K562 (cell line): ENCODE measurements around the gene PRDM8. TPM values are rescaled to one million over a fixed set of nuclear protein-coding genes. Genes with fewer than 3 reads are reported as not detected.
A peak's percentile ranks its signal among the peaks of the same experiment; 100 is the strongest.

ENCODE experiments used
- ATAC-seq: fragments of 200-7000 bp; cut with Tn5 transposase; 3 replicates; pipeline ENCODE4 v1.9.1; 2020; ENCODE audit warnings: moderate library complexity
- BruUV-seq: library from RNA; stranded (reverse); fragments of 400-500 nt; replicated peaks from 2 replicates; lab custom pipeline; 2021; lab: Mats Ljungman, UMichigan
- CTCF ChIA-PET: fragments of 300-600 bp; formaldehyde crosslinking; extraction: SDS; loops from one replicate; lab custom pipeline; 2021; ENCODE audit warnings: low intra/inter-chr PET ratio; lab: Yijun Ruan, JAX
- POLR2A ChIA-PET: fragments of 300-600, 350-650 bp; sonication (Branson Sonifier 250); formaldehyde crosslinking; extraction: SDS; loops from one replicate; lab custom pipeline; 2021; ENCODE audit warnings: antibody characterized with exemption, inconsistent platforms; lab: Yijun Ruan, JAX
- DNase-seq, 4 experiments: peaks; one replicate each; pipeline versions ENCODE4 v3.0.0 to v3.0.0-alpha.2; 2011 to 2018; ENCODE audit warnings: low spot score in 3 of 4, mixed read lengths in 3 of 4; ENCODE audit errors: extremely low read depth in 1 of 4
- FAIRE-seq: peaks from 2 replicates; lab custom pipeline; 2011; peaks lifted over from hg19 to GRCh38; lab: Jason Lieb, UNC
- H2AFZ ChIP-seq: 2 replicates; pipeline ENCODE4 v1.6.0; 2011; ENCODE audit warnings: low read depth, low read length, control low read depth, inconsistent platforms
- H3K27ac ChIP-seq: fragments of 200-600 bp; 3 replicates; pipeline ENCODE4 v1.8.0; 2011; ENCODE audit warnings: low read depth, mild to moderate bottlenecking, control low read depth, inconsistent platforms, low read length, moderate library complexity, mixed read lengths; ENCODE audit errors: extremely low read depth
- H3K27me3 ChIP-seq, 2 experiments: fragments of 300-600 bp in 1 of 2; 2 replicates in 1 of 2; 3 replicates in 1 of 2; pipeline versions ENCODE4 v1.6.0 to v1.8.0; 2011; ENCODE audit warnings: inconsistent platforms in 2 of 2, low read length in 2 of 2, mild to moderate bottlenecking in 1 of 2, mixed read lengths in 1 of 2, moderate library complexity in 1 of 2; ENCODE audit not compliant: control insufficient read depth in 2 of 2, insufficient read depth in 2 of 2
- H3K36me3 ChIP-seq: fragments of 300-600 bp; 3 replicates; pipeline ENCODE4 v1.8.0; 2011; ENCODE audit warnings: mild to moderate bottlenecking, low read length, inconsistent platforms; ENCODE audit not compliant: control insufficient read depth, insufficient read depth
- H3K4me1 ChIP-seq, 2 experiments: fragments of 200-600 bp in 1 of 2; replicated peaks in 1 of 2; 2 replicates in 1 of 2; 3 replicates in 1 of 2; pipeline versions ENCODE4 v1.5.1 to v1.8.0; 2011; ENCODE audit warnings: inconsistent platforms in 2 of 2, low read length in 2 of 2, mild to moderate bottlenecking in 1 of 2, mixed read lengths in 1 of 2, moderate library complexity in 1 of 2; ENCODE audit not compliant: control insufficient read depth in 2 of 2, insufficient read depth in 2 of 2
- H3K4me2 ChIP-seq: 2 replicates; pipeline ENCODE4 v1.6.1; 2011; ENCODE audit warnings: low read length, control low read depth, inconsistent platforms, mixed read lengths; ENCODE audit not compliant: insufficient read depth
- H3K4me3 ChIP-seq: fragments of 200-600 bp; sonication (generic), shearing (Covaris generic); 2 replicates; pipeline ENCODE4 v1.5.1; 2016; ENCODE audit warnings: control low read depth, inconsistent platforms
- H3K79me2 ChIP-seq: fragments of 200-600 bp; 3 replicates; pipeline ENCODE4 v1.8.0; 2011; ENCODE audit warnings: low read length, inconsistent platforms; ENCODE audit not compliant: control insufficient read depth, insufficient read depth
- H3K9ac ChIP-seq, 2 experiments: 2 replicates each; pipeline versions ENCODE4 v1.6.0 to v1.6.1; 2011; ENCODE audit warnings: low read depth in 2 of 2, low read length in 2 of 2, control low read depth in 1 of 2, inconsistent platforms in 1 of 2, mild to moderate bottlenecking in 1 of 2, mixed read lengths in 1 of 2; ENCODE audit not compliant: insufficient read depth in 1 of 2
- H3K9me1 ChIP-seq: one replicate; pipeline ENCODE4 v1.6.0; 2011; ENCODE audit warnings: inconsistent platforms, mild to moderate bottlenecking, low read length, moderate library complexity; ENCODE audit not compliant: control insufficient read depth, insufficient read depth
- H3K9me3 ChIP-seq: replicated peaks from 2 replicates; pipeline ENCODE4 v1.5.1; 2011; ENCODE audit warnings: low read depth, low read length, inconsistent platforms; ENCODE audit not compliant: control insufficient read depth, insufficient read depth
- H4K20me1 ChIP-seq: replicated peaks from 2 replicates; pipeline ENCODE4 v1.6.1; 2011; ENCODE audit warnings: low read length, inconsistent platforms, mixed read lengths; ENCODE audit not compliant: control insufficient read depth, insufficient read depth
- BDP1 ChIP-seq: IDR thresholded peaks from 3 replicates; pipeline ENCODE4 v1.6.1; 2011; ENCODE audit not compliant: insufficient read length, insufficient read depth
- CEBPG ChIP-seq, 3 experiments: fragments of 200-800 bp in 1 of 3; sonication (Bioruptor generic) in 1 of 3; sonication (generic) in 1 of 3; formaldehyde crosslinking in 1 of 3; IDR thresholded peaks in 2 of 3; conservative IDR thresholded peaks in 1 of 3; 2 replicates each; pipeline versions ENCODE4 v1.6.1 to v1.8.0; 2016 to 2022; ENCODE audit warnings: missing compliant biosample characterization in 2 of 3, missing genetic modification characterization in 2 of 3, mild to moderate bottlenecking in 1 of 3, missing genetic modification reagents in 1 of 3
- ILF3 ChIP-seq: fragments of 450-650 bp; IDR thresholded peaks from 2 replicates; pipeline ENCODE4 v1.6.1; 2018; ENCODE audit warnings: antibody characterized with exemption, mild to moderate bottlenecking, moderate library complexity, borderline replicate concordance
- NCOA2 ChIP-seq, 2 experiments: fragments of 450-650 bp; IDR thresholded peaks; 2 replicates each; pipeline ENCODE4 v1.6.1; 2018; ENCODE audit warnings: mild to moderate bottlenecking in 2 of 2, moderate library complexity in 1 of 2; ENCODE audit not compliant: partially characterized antibody in 2 of 2
- PRPF4 ChIP-seq: fragments of 200-400 bp; formaldehyde crosslinking; IDR thresholded peaks from one replicate; pipeline ENCODE4 v1.6.1; 2017; ENCODE audit warnings: low read length, low read depth, mild to moderate bottlenecking; ENCODE audit not compliant: insufficient read depth, poor library complexity, severe bottlenecking
- RHOXF2B ChIP-seq: fragments of 250-450 bp; sonication (Bioruptor Pico); conservative IDR thresholded peaks from 2 replicates; pipeline ENCODE4 v1.5.1; 2021
- SIX5 ChIP-seq, 2 experiments: IDR thresholded peaks; 2 replicates each; pipeline ENCODE4 v1.6.1; 2011; ENCODE audit warnings: low read length in 2 of 2, borderline replicate concordance in 1 of 2, low read depth in 1 of 2, mild to moderate bottlenecking in 1 of 2, moderate library complexity in 1 of 2; ENCODE audit not compliant: insufficient read depth in 1 of 2
- ZNF57 ChIP-seq: fragments of 450-650 bp; formaldehyde crosslinking; IDR thresholded peaks from 2 replicates; pipeline ENCODE4 v1.4.0; 2020; ENCODE audit warnings: mild to moderate bottlenecking, moderate library complexity
- WGBS: fragments of 100-300 bp; shearing (Covaris generic); methylation state at CpG from one replicate; pipeline ENCODE4 v1.1.6; 2016; ENCODE audit warnings: low coverage, mixed read lengths; ENCODE audit not compliant: insufficient coverage; ENCODE audit errors: missing lambda C conversion rate; 5-methylcytosine and 5-hydroxymethylcytosine counted together
- in situ Hi-C: fragments of 300-500 bp; cut with MboI; formaldehyde crosslinking; loops from 4 replicates; pipeline ENCODE4 v1.15.0; 2018; ENCODE audit warnings: inconsistent platforms, mixed read lengths
- intact Hi-C: fragments of 100-400 bp; cut with micrococcal nuclease; formaldehyde crosslinking; loops from 2 replicates; pipeline ENCODE4 v1.14.2; 2022
- polyA plus RNA-seq, 8 experiments: library from polyadenylated mRNA; depleted of rRNA in 4 of 8; stranded (reverse) in 5 of 8; unstranded in 3 of 8; fragments of >200 nt; fragmentation: Nextera tagmentation in 2 of 8; fragmentation: Illumina TruSeq in 1 of 8; extraction: Ambion mirVana in 2 of 8; extraction: Trizol in 1 of 8; gene quantifications; 2 replicates each; pipeline versions ENCODE4 v1.2.1 to v1.2.3, GENCODE V29; 2011 to 2014; ENCODE audit warnings: inconsistent platforms in 1 of 8, missing spikeins in 1 of 8
- total RNA-seq, 7 experiments: library from RNA; depleted of rRNA in 6 of 7; stranded (reverse); fragments of >200 nt in 6 of 7; fragmentation: Illumina TruSeq in 2 of 7; extraction: Trizol in 2 of 7; gene quantifications; 2 replicates each; pipeline versions ENCODE4 v1.2.1 to v1.2.3, GENCODE V29; 2011 to 2021; ENCODE audit warnings: low replicate concordance in 1 of 7
- TF ChIP-seq, protein P1 (sequence below): IDR thresholded peaks from 3 replicates; pipeline ENCODE4 v1.6.1; 2011; ENCODE audit warnings: borderline replicate concordance, mild to moderate bottlenecking, moderate library complexity; ENCODE audit not compliant: insufficient read length; ENCODE audit errors: extremely low read depth

Gene PRDM8
- total and polyA plus RNA-seq, 9 of the 15 experiments (the other 6 are each of a cell fraction or from before 2014, with no cell fraction given), result 0.40 TPM; not detected in 8

DNA sequence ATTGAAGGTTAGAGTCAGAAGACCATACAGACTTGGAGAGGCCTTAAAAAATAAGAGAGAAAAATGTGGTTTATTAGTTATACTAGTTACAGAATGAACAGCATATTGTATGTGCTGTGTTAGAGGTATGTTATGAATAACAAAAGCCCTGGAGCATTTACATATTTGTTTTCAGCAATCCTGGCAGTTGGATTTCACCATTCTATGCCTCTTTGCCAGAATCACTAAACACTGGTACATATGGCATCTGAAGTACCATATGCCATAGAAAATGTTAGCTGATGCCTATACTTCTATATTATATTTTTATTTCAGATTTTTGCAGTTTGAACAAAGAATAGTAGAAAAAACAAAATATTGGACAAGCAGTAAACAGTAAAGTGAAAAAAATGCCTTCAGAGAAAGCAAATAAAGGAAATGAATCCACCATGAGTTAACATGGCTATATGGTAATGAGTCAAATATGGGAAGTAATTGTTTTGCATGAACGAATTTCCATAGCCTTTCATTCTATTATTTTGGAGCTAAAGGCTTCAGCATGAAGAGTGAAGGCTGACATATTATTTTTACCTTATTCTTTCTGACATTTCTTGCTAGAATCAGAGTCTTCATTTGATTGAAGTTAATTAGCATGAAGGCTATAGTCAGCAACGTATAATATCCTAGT, 41.9 kb upstream of the PRDM8 start (continued):
- no peak for TF ChIP-seq ZNF57
- TF ChIP-seq NCOA2 (IDR thresholded peaks at IDR 0.05; ENCODE audit: partially characterized antibody in 2 of 2), result no peak

DNA sequence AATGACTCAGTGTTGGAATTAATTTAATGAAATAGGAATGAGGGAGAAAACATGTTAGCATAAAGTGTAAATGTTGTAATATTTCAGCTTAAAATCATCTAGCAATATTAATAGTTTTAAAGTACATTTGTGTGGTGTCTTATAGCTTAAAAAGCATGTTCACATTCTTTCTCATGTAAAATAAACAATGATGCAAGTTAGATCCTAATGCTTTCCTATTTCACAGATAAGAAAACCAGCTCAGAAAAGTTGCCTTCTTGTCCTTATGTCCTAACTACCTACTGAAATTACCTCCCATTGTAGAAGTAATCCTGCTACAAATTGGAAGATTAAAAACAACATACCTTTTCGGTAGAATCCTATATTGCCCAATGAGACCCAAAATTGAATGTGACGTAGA, 40.9 kb upstream of the PRDM8 start:
- ChIA-PET CTCF (no interaction called here), POLR2A (no interaction called here)
- TF ChIP-seq PRPF4 (no peak), CEBPG (CRISPR knock-in tag; IDR thresholded peaks at IDR 0.05) (no peak), CEBPG (tag; conservative IDR thresholded peaks at IDR 0.05 in 1 of 2, IDR thresholded peaks at IDR 0.05 in 1 of 2) (peak in 1 of 2 experiments; percentile 65; a peak in 2 of 4 replicates), BDP1 (no peak), ILF3 (no peak), SIX5 (IDR thresholded peaks at IDR 0.05; ENCODE audit: borderline replicate concordance in 1 of 2, insufficient read depth in 1 of 2, low read depth in 1 of 2, low read length in 2 of 2) (no peak), RHOXF2B (CRISPR knock-in tag) (no peak)
- TF ChIP-seq, protein P1, sequence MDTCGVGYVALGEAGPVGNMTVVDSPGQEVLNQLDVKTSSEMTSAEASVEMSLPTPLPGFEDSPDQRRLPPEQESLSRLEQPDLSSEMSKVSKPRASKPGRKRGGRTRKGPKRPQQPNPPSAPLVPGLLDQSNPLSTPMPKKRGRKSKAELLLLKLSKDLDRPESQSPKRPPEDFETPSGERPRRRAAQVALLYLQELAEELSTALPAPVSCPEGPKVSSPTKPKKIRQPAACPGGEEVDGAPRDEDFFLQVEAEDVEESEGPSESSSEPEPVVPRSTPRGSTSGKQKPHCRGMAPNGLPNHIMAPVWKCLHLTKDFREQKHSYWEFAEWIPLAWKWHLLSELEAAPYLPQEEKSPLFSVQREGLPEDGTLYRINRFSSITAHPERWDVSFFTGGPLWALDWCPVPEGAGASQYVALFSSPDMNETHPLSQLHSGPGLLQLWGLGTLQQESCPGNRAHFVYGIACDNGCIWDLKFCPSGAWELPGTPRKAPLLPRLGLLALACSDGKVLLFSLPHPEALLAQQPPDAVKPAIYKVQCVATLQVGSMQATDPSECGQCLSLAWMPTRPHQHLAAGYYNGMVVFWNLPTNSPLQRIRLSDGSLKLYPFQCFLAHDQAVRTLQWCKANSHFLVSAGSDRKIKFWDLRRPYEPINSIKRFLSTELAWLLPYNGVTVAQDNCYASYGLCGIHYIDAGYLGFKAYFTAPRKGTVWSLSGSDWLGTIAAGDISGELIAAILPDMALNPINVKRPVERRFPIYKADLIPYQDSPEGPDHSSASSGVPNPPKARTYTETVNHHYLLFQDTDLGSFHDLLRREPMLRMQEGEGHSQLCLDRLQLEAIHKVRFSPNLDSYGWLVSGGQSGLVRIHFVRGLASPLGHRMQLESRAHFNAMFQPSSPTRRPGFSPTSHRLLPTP, result no peak
- FAIRE-seq (no peak), ATAC-seq (no peak), DNase-seq (no peak)
- H3K79me2 ChIP-seq, result no peaks in the 10 kb centered on the region
- intact Hi-C loops (no loop called here), in situ Hi-C loops (no loop called here)
- H4K20me1 ChIP-seq, result no peaks in the 10 kb centered on the region
- no peak overlapping the region for H3K4me3 ChIP-seq
- no peaks in the 10 kb centered on the region for H3K36me3 ChIP-seq
- no peaks in the 10 kb centered on the region for H3K9me1 ChIP-seq
- H3K9me3 ChIP-seq, result no peaks in the 10 kb centered on the region
- H2AFZ ChIP-seq, result peak overlapping the region; percentile 67
- H3K4me2 ChIP-seq, result no peak overlapping the region
- no peak overlapping the region for H3K9ac ChIP-seq
- H3K27me3 ChIP-seq, result no peaks in the 10 kb centered on the region
- no peak overlapping the region for H3K27ac ChIP-seq
- peaks cover 0 to 8% of the 10 kb centered on the region in 2 experiments; a peak in 4 of 5 replicates for H3K4me1 ChIP-seq
- no TSS peak for BruUV-seq
- 82% methylated on average over 2 of the region's 2 CpGs for WGBS
